ENCODE measurements around the gene RBP5. TPM values are rescaled to one million over a fixed set of nuclear protein-coding genes. Genes with fewer than 3 reads are reported as not detected.

Gene RBP5
- total and polyA plus RNA-seq, 9 of the 15 experiments (the other 6 are each of a cell fraction or from before 2014, with no cell fraction given) = 8.6 to 22.5 (median 11.4) TPM

DNA sequence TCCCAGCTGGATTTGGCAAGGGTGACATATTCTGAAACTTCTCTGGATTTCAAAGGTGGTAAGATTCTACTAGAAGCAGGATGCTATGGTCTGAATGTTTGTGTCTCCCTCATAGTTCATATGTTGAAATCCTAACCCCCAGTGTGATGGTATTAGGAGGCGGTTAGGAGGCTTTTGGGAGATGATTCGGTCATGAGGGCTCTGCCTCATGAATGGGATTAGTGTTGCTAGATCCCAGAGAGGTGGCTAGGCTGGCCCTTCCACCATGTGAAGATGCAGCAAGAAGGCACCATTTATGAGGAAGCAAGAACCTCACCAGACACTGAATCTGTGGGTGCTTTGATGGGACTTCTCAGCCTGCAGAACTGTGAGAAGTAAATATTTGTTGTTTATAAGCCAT lies 49.8 kb upstream of the RBP5 start:
- no peak for TF ChIP-seq ZNF184 (CRISPR knock-in tag; IDR thresholded peaks at IDR 0.05)
- TF ChIP-seq, protein P1, sequence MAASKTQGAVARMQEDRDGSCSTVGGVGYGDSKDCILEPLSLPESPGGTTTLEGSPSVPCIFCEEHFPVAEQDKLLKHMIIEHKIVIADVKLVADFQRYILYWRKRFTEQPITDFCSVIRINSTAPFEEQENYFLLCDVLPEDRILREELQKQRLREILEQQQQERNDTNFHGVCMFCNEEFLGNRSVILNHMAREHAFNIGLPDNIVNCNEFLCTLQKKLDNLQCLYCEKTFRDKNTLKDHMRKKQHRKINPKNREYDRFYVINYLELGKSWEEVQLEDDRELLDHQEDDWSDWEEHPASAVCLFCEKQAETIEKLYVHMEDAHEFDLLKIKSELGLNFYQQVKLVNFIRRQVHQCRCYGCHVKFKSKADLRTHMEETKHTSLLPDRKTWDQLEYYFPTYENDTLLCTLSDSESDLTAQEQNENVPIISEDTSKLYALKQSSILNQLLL (CRISPR knock-in tag; IDR thresholded peaks at IDR 0.05; ENCODE audit: borderline replicate concordance) = no peak
- no peak for TF ChIP-seq PCBP2 (IDR thresholded peaks at IDR 0.05; ENCODE audit: low read depth, low read length, poor library complexity, severe bottlenecking)
- no peak for TF ChIP-seq NR3C1 (CRISPR knock-in tag; IDR thresholded peaks at IDR 0.05)
- no peaks in the 10 kb centered on the region for H3K79me2 ChIP-seq (ENCODE audit: control insufficient read depth, insufficient read depth, low read length)
- WGBS (ENCODE audit: insufficient coverage, low coverage, missing lambda C conversion rate) = 6% methylated on average over 2 of the region's 2 CpGs

DNA sequence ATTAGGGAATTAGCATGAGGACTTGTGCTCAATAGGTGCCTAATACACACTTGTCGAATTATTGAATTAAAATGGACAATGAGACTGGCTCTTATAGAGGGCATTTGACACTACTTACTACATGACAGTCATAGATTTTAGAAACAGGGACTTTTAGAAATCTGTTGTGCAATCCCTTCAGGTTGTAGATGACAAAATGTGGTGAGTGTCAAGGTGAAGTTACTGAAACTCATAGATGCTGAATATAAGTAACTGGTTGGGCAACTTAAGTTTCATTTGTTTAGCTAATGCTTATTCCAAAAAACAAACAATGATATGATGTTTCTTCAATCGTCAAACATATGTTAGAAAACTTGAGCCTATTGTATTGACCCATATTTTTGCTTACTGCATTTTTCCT lies 47.9 kb upstream of the RBP5 start:
- in situ Hi-C loops (cut with MboI) = no loop called here
- FAIRE-seq = no peak
- intact Hi-C loops (cut with micrococcal nuclease) = no loop called here
- no peak overlapping the region for H3K4me2 ChIP-seq (ENCODE audit: insufficient read depth, low read length)
- no peak overlapping the region for H3K4me3 ChIP-seq
- no peak for DNase-seq (ENCODE audit: extremely low read depth in 1 of 4, low spot score in 3 of 4)
- no peaks in the 10 kb centered on the region for H3K4me1 ChIP-seq (replicated peaks in 1 of 2; ENCODE audit: control insufficient read depth in 2 of 2, insufficient read depth in 2 of 2, low read length in 2 of 2)
- no peaks in the 10 kb centered on the region for H3K79me2 ChIP-seq (ENCODE audit: control insufficient read depth, insufficient read depth, low read length)
- BruUV-seq (replicated peaks) = no TSS peak
- no peaks in the 10 kb centered on the region for H3K9me3 ChIP-seq (replicated peaks; ENCODE audit: control insufficient read depth, insufficient read depth, low read depth, low read length)
- H4K20me1 ChIP-seq (replicated peaks; ENCODE audit: control insufficient read depth, insufficient read depth, low read length) = no peaks in the 10 kb centered on the region
- 6% methylated on average over 2 of the region's 2 CpGs for WGBS (ENCODE audit: insufficient coverage, low coverage, missing lambda C conversion rate)
- no peaks in the 10 kb centered on the region; a peak in 1 of 5 replicates for H3K27me3 ChIP-seq (ENCODE audit: control insufficient read depth in 2 of 2, insufficient read depth in 2 of 2, low read length in 2 of 2)
- POLR2A ChIA-PET = interaction anchor here (1.0 kb wide), 1 partner anchor 68 kb away, joined by 5 read pairs; no protein-coding TSS in a partner anchor
- no peak overlapping the region for H2AFZ ChIP-seq (ENCODE audit: low read depth, low read length)
- no peaks in the 10 kb centered on the region for H3K9me1 ChIP-seq (ENCODE audit: control insufficient read depth, insufficient read depth, low read length)
- H3K9ac ChIP-seq (ENCODE audit: insufficient read depth in 1 of 2, low read depth in 2 of 2, low read length in 2 of 2) = no peak overlapping the region
- no peak overlapping the region for H3K27ac ChIP-seq (ENCODE audit: extremely low read depth, low read depth, low read length)
- no peaks in the 10 kb centered on the region for H3K36me3 ChIP-seq (ENCODE audit: control insufficient read depth, insufficient read depth, low read length)
- CTCF ChIA-PET (ENCODE audit: low intra/inter-chr PET ratio) = no interaction called here
- no peak for ATAC-seq
- TF ChIP-seq ASH1L (IDR thresholded peaks at IDR 0.05; ENCODE audit: borderline replicate concordance, low read depth, partially characterized antibody) = no peak
- TF ChIP-seq CEBPG (CRISPR knock-in tag; IDR thresholded peaks at IDR 0.05) = no peak
- TF ChIP-seq CEBPG (tag; conservative IDR thresholded peaks at IDR 0.05 in 1 of 2, IDR thresholded peaks at IDR 0.05 in 1 of 2) = peak in 1 of 2 experiments; percentile 23; a peak in 1 of 4 replicates

More for the DNA sequence above, 49.8 kb upstream of the RBP5 start:
- Histone ChIP-seq H4K20me1 (replicated peaks; ENCODE audit: control insufficient read depth, insufficient read depth, low read length) (no peaks in the 10 kb centered on the region), H3K9ac (ENCODE audit: insufficient read depth in 1 of 2, low read depth in 2 of 2, low read length in 2 of 2) (no peak overlapping the region), H3K4me3 (no peak overlapping the region), H3K27me3 (ENCODE audit: control insufficient read depth in 2 of 2, insufficient read depth in 2 of 2, low read length in 2 of 2) (no peaks in the 10 kb centered on the region; a peak in 1 of 5 replicates), H3K4me1 (replicated peaks in 1 of 2; ENCODE audit: control insufficient read depth in 2 of 2, insufficient read depth in 2 of 2, low read length in 2 of 2) (no peaks in the 10 kb centered on the region), H3K9me1 (ENCODE audit: control insufficient read depth, insufficient read depth, low read length) (no peaks in the 10 kb centered on the region), H3K36me3 (ENCODE audit: control insufficient read depth, insufficient read depth, low read length) (no peaks in the 10 kb centered on the region), H3K4me2 (ENCODE audit: insufficient read depth, low read length) (no peak overlapping the region), H2AFZ (ENCODE audit: low read depth, low read length) (no peak overlapping the region), H3K27ac (ENCODE audit: extremely low read depth, low read depth, low read length) (no peak overlapping the region), H3K9me3 (replicated peaks; ENCODE audit: control insufficient read depth, insufficient read depth, low read depth, low read length) (no peaks in the 10 kb centered on the region)
- ChIA-PET CTCF (ENCODE audit: low intra/inter-chr PET ratio) (no interaction called here), POLR2A (no interaction called here)
- intact Hi-C loops (cut with micrococcal nuclease) (no loop called here), in situ Hi-C loops (cut with MboI) (no loop called here)
- DNase-seq (ENCODE audit: extremely low read depth in 1 of 4, low spot score in 3 of 4) (no peak), FAIRE-seq (no peak), ATAC-seq (no peak)
- BruUV-seq (replicated peaks) = no TSS peak
